HG03103 (cell line): ENCODE results near the gene ADAM12.

Experiments
- ATAC-seq: cut with Tn5 transposase; IDR thresholded peaks from one replicate; pipeline ENCODE4 v1.9.1; 2021; ENCODE audit warnings: low read depth; ENCODE audit not compliant: unreplicated experiment

Gene ADAM12

GRCh38 chr10:126218778-126219649 is 169.3 kb downstream of the ADAM12 start:
- ATAC-seq = no peak

GRCh38 chr10:126218174-126218573 is 170.1 kb downstream of the ADAM12 start:
- no peak for ATAC-seq

- no peak for ATAC-seq
Measured at GRCh38 chr10:126216632-126216961, 171.7 kb downstream of the ADAM12 start.

GRCh38 chr10:126215746-126216631 is 172.3 kb downstream of the ADAM12 start:
- ATAC-seq = no peak

GRCh38 chr10:126214679-126215078 is 173.6 kb downstream of the ADAM12 start:
- no peak for ATAC-seq

GRCh38 chr10:126214021-126214420 is 174.3 kb downstream of the ADAM12 start:
- ATAC-seq = no peak

- no peak for ATAC-seq
Measured at GRCh38 chr10:126212738-126213137, 175.5 kb downstream of the ADAM12 start.

GRCh38 chr10:126210051-126210651 is 178.1 kb downstream of the ADAM12 start:
- no peak for ATAC-seq

GRCh38 chr10:126209451-126209850 is 178.8 kb downstream of the ADAM12 start:
- no peak for ATAC-seq

GRCh38 chr10:126208726-126209302 is 179.5 kb downstream of the ADAM12 start:
- no peak for ATAC-seq

GRCh38 chr10:126207851-126208250 is 180.4 kb downstream of the ADAM12 start:
- no peak for ATAC-seq

GRCh38 chr10:126207313-126207771 is 180.9 kb downstream of the ADAM12 start:
- ATAC-seq = no peak

- ATAC-seq = no peak
Measured at GRCh38 chr10:126205486-126206205, 182.6 kb downstream of the ADAM12 start.

GRCh38 chr10:126204320-126204719 is 184.0 kb downstream of the ADAM12 start:
- no peak for ATAC-seq

- ATAC-seq = no peak
Measured at GRCh38 chr10:126203746-126204145, 184.5 kb downstream of the ADAM12 start.

GRCh38 chr10:126201603-126202002 is 186.7 kb downstream of the ADAM12 start:
- no peak for ATAC-seq

GRCh38 chr10:126199221-126199998 is 188.9 kb downstream of the ADAM12 start:
- no peak for ATAC-seq

- no peak for ATAC-seq
Measured at GRCh38 chr10:126198681-126199080, 189.6 kb downstream of the ADAM12 start.

GRCh38 chr10:126197036-126197543 is 191.2 kb downstream of the ADAM12 start:
- ATAC-seq = no peak
